HG02610 (cell line): Measurements from ENCODE around the gene MYO7B.

Source experiments
- ATAC-seq: cut with Tn5 transposase; IDR thresholded peaks from one replicate; pipeline ENCODE4 v1.9.1; 2021; ENCODE audit warnings: mild to moderate bottlenecking, moderate library complexity; ENCODE audit not compliant: unreplicated experiment

MYO7B gene

GRCh38 chr2:127572841-127573240 lies 37.4 kb downstream of the MYO7B start:
- no peak for ATAC-seq

- no peak for ATAC-seq
Observed at GRCh38 chr2:127573298-127573697, 37.8 kb downstream of the MYO7B start.

GRCh38 chr2:127573771-127574170 lies 38.3 kb downstream of the MYO7B start:
- ATAC-seq, result no peak

GRCh38 chr2:127574656-127575055 lies 39.2 kb downstream of the MYO7B start:
- no peak for ATAC-seq

- no peak for ATAC-seq
Observed at GRCh38 chr2:127575185-127575765, 39.8 kb downstream of the MYO7B start.

GRCh38 chr2:127575941-127576432 lies 40.5 kb downstream of the MYO7B start:
- no peak for ATAC-seq

GRCh38 chr2:127576433-127577207 lies 41.1 kb downstream of the MYO7B start:
- no peak for ATAC-seq

GRCh38 chr2:127577208-127577475 lies 41.7 kb downstream of the MYO7B start:
- ATAC-seq, result no peak

- ATAC-seq, result no peak
Observed at GRCh38 chr2:127577503-127577902, 42.0 kb downstream of the MYO7B start.

GRCh38 chr2:127577973-127578372 lies 42.5 kb downstream of the MYO7B start:
- ATAC-seq, result peak; percentile 68

GRCh38 chr2:127578411-127578810 lies 42.9 kb downstream of the MYO7B start:
- ATAC-seq, result no peak

GRCh38 chr2:127579231-127579630 lies 43.7 kb downstream of the MYO7B start:
- no peak for ATAC-seq

- no peak for ATAC-seq
Observed at GRCh38 chr2:127580167-127581049, 44.9 kb downstream of the MYO7B start.

- no peak for ATAC-seq
Observed at GRCh38 chr2:127581050-127581345, 45.5 kb downstream of the MYO7B start.

- no peak for ATAC-seq
Observed at GRCh38 chr2:127581516-127582490, 46.3 kb downstream of the MYO7B start.

GRCh38 chr2:127582863-127583861 lies 47.7 kb downstream of the MYO7B start:
- no peak for ATAC-seq

- ATAC-seq, result no peak
Observed at GRCh38 chr2:127584047-127584446, 48.6 kb downstream of the MYO7B start.

GRCh38 chr2:127584516-127585033 lies 49.1 kb downstream of the MYO7B start:
- ATAC-seq, result no peak

- no peak for ATAC-seq
Observed at GRCh38 chr2:127585270-127585807, 49.9 kb downstream of the MYO7B start.
